HepG2 (cell line): ENCODE measurements around the gene MT1M. TPM values are rescaled to one million over a fixed set of nuclear protein-coding genes. Genes with fewer than 3 reads are reported as not detected.

ENCODE experiments used
- ATAC-seq: fragments of 200-7000 bp; cut with Tn5 transposase; 3 replicates; pipeline ENCODE4 v1.9.1; 2020; ENCODE audit warnings: mild to moderate bottlenecking, moderate library complexity
- BruUV-seq: library from RNA; stranded (reverse); fragments of 400-500 nt; replicated peaks from 2 replicates; lab custom pipeline; 2021; lab: Mats Ljungman, UMichigan
- CTCF ChIA-PET: fragments of 300-600 bp; formaldehyde crosslinking; extraction: SDS; loops from one replicate; lab custom pipeline; 2021; ENCODE audit warnings: low total read pairs, inconsistent platforms, low intra/inter-chr PET ratio; lab: Yijun Ruan, JAX
- POLR2A ChIA-PET: fragments of 350-600 bp; sonication (Branson Sonifier 250); formaldehyde crosslinking; loops from one replicate; lab custom pipeline; 2020; ENCODE audit warnings: antibody characterized with exemption, inconsistent platforms; lab: Yijun Ruan, JAX
- DNase-seq: peaks from one replicate; pipeline ENCODE4 v3.0.0-alpha.2; 2015; ENCODE audit warnings: low spot score
- FAIRE-seq: peaks from 3 replicates; lab custom pipeline; 2011; peaks lifted over from hg19 to GRCh38; lab: Jason Lieb, UNC
- H2AFZ ChIP-seq: one replicate; pipeline ENCODE4 v1.6.1; 2011; ENCODE audit warnings: low read length, inconsistent platforms
- H3K27ac ChIP-seq: fragments of 300-600 bp; 3 replicates; pipeline ENCODE4 v1.8.0; 2011; ENCODE audit warnings: mixed run types, mild to moderate bottlenecking, mixed read lengths, low read length, inconsistent platforms; ENCODE audit not compliant: insufficient read depth; ENCODE audit errors: extremely low read length
- H3K27me3 ChIP-seq, 2 experiments: fragments of 200-600 bp in 1 of 2; 2 replicates in 1 of 2; 3 replicates in 1 of 2; pipeline versions ENCODE4 v1.6.0 to v1.8.0; 2011; ENCODE audit warnings: low read length in 2 of 2, mild to moderate bottlenecking in 2 of 2, moderate library complexity in 2 of 2, inconsistent platforms in 1 of 2; ENCODE audit not compliant: insufficient read depth in 2 of 2, control insufficient read depth in 1 of 2
- H3K36me3 ChIP-seq, 2 experiments: fragments of 200-600 bp in 1 of 2; replicated peaks in 1 of 2; 2 replicates in 1 of 2; 3 replicates in 1 of 2; pipeline versions ENCODE4 v1.5.1 to v1.8.0; 2011; ENCODE audit warnings: low read length in 2 of 2, inconsistent platforms in 1 of 2; ENCODE audit not compliant: insufficient read depth in 2 of 2, control insufficient read depth in 1 of 2
- H3K4me1 ChIP-seq: 2 replicates; pipeline ENCODE4 v1.5.1; 2012; ENCODE audit warnings: low read length, inconsistent platforms; ENCODE audit not compliant: insufficient read depth
- H3K4me2 ChIP-seq: 2 replicates; pipeline ENCODE4 v1.6.0; 2011; ENCODE audit warnings: low read depth, low read length, inconsistent platforms
- H3K4me3 ChIP-seq, 3 experiments: fragments of 200-600 bp in 1 of 3; sonication (generic), shearing (Covaris generic) in 1 of 3; replicated peaks in 1 of 3; 2 replicates each; pipeline ENCODE4 v1.5.1; 2011 to 2016; ENCODE audit warnings: low read length in 3 of 3, inconsistent platforms in 2 of 3, low read depth in 2 of 3, mild to moderate bottlenecking in 2 of 3, control low read depth in 1 of 3, mixed read lengths in 1 of 3; ENCODE audit not compliant: insufficient read depth in 1 of 3
- H3K79me2 ChIP-seq: one replicate; pipeline ENCODE4 v1.6.1; 2011; ENCODE audit warnings: low read length, inconsistent platforms; ENCODE audit not compliant: insufficient read depth
- H3K9ac ChIP-seq: 2 replicates; pipeline ENCODE4 v1.6.0; 2011; ENCODE audit warnings: mild to moderate bottlenecking, low read depth, low read length, inconsistent platforms; ENCODE audit not compliant: insufficient read depth
- H3K9me3 ChIP-seq: 2 replicates; pipeline ENCODE4 v1.5.1; 2012; ENCODE audit warnings: mild to moderate bottlenecking, low read length
- H4K20me1 ChIP-seq: 2 replicates; pipeline ENCODE4 v1.6.0; 2011; ENCODE audit warnings: inconsistent platforms, mild to moderate bottlenecking, low read length, moderate library complexity; ENCODE audit not compliant: insufficient read depth
- JDP2 ChIP-seq: sonication (generic); formaldehyde crosslinking; IDR thresholded peaks from 2 replicates; pipeline ENCODE4 v1.8.1; 2022; ENCODE audit warnings: missing genetic modification reagents, borderline replicate concordance
- KDM2A ChIP-seq: sonication (generic); formaldehyde crosslinking; IDR thresholded peaks from 2 replicates; pipeline ENCODE4 v1.4.0; 2020; ENCODE audit warnings: low read depth, missing genetic modification reagents, borderline replicate concordance
- SP2 ChIP-seq: sonication (generic); formaldehyde crosslinking; IDR thresholded peaks from 2 replicates; pipeline ENCODE4 v1.5.1; 2020; ENCODE audit warnings: mild to moderate bottlenecking, missing genetic modification reagents
- SP5 ChIP-seq: IDR thresholded peaks from 2 replicates; pipeline ENCODE4 v1.6.1; 2016; ENCODE audit warnings: low read depth, borderline replicate concordance
- SRSF4 ChIP-seq: fragments of 200-400 bp; formaldehyde crosslinking; IDR thresholded peaks from one replicate; pipeline ENCODE4 v1.6.1; 2018; ENCODE audit warnings: mild to moderate bottlenecking, low read depth, low read length, moderate library complexity; ENCODE audit not compliant: poor library complexity, severe bottlenecking
- ZKSCAN5 ChIP-seq: sonication (generic); formaldehyde crosslinking; IDR thresholded peaks from 2 replicates; pipeline ENCODE4 v1.5.1; 2020; ENCODE audit warnings: mild to moderate bottlenecking, missing genetic modification reagents
- ZNF572 ChIP-seq: sonication (generic); formaldehyde crosslinking; IDR thresholded peaks from 2 replicates; pipeline ENCODE4 v1.5.1; 2020; ENCODE audit warnings: mild to moderate bottlenecking, missing genetic modification reagents
- WGBS: methylation state at CpG from one replicate; pipeline ENCODE4 v1.1.6; 2017; ENCODE audit warnings: low lambda C conversion rate; 5-methylcytosine and 5-hydroxymethylcytosine counted together
- in situ Hi-C: cut with HindIII; loops from 2 replicates; pipeline ENCODE4 v1.10.0; 2017; ENCODE audit warnings: low pct_unique_long_range_greater_than_20kb; ENCODE audit not compliant: extremely low pct_ligation_motif_present
- intact Hi-C: fragments of 100-400 bp; cut with micrococcal nuclease; formaldehyde crosslinking; loops from one replicate; pipeline ENCODE4 v1.10.0; 2022; ENCODE audit not compliant: unreplicated experiment
- polyA plus RNA-seq, 8 experiments: library from polyadenylated mRNA; depleted of rRNA in 3 of 8; stranded (reverse) in 7 of 8; unstranded in 1 of 8; fragments of >200 nt; fragmentation: Illumina TruSeq in 4 of 8; extraction: Trizol in 4 of 8; gene quantifications; 2 replicates each; pipeline versions ENCODE4 v1.2.1 to v1.2.3, GENCODE V29; 2011 to 2016; ENCODE audit warnings: low read depth in 4 of 8, missing spikeins in 1 of 8, mixed read lengths in 1 of 8; ENCODE audit not compliant: insufficient read depth in 1 of 8
- total RNA-seq, 5 experiments: library from RNA; depleted of rRNA; stranded (reverse); fragments of >200 nt; fragmentation: Illumina TruSeq; extraction: Trizol; gene quantifications; 2 replicates each; pipeline ENCODE4 v1.2.3, GENCODE V29; 2016; ENCODE audit warnings: low read depth in 1 of 5
- TF ChIP-seq, protein P1 (sequence below): sonication (generic); formaldehyde crosslinking; IDR thresholded peaks from 2 replicates; pipeline ENCODE4; 2020; ENCODE audit warnings: missing genetic modification reagents, mild to moderate bottlenecking, borderline replicate concordance
- TF ChIP-seq, protein P2 (sequence below): sonication (generic); formaldehyde crosslinking; IDR thresholded peaks from 2 replicates; pipeline ENCODE4 v1.4.0; 2020; ENCODE audit warnings: missing genetic modification reagents, borderline replicate concordance

Gene MT1M
- total and polyA plus RNA-seq, 2 of the 13 experiments (the other 11 are each of a cell fraction or from before 2014, with no cell fraction given): 4.6 TPM; not detected in 1

DNA sequence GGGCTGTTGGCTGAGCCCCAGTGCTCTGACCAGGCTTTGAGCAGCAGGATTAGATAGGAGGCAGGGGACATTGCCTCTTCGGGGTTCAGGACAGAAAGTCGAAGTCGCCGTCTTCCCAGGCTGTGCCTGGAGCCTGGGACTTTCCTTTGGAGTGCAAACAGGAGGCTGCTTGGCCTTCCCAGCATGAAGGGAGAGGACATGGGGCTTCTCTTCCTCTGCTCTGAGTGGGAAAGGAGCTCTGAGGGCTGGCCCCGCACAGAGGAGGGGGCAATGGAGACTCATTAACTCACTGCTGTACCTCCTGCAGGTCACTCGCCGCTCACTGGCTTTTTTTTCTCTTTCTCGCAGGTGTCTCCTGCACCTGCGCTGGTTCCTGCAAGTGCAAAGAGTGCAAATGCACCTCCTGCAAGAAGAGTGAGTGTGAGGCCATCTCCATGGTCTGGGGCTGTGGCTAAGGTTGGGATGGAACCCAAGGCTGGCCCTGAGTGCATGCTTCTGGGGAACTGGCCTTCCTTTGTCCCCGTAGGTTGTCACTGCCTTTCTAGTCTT is 25.9 kb downstream of the MT1M start (continued):
- no peak for TF ChIP-seq ZNF572 (CRISPR knock-in tag)
- TF ChIP-seq, protein P1, sequence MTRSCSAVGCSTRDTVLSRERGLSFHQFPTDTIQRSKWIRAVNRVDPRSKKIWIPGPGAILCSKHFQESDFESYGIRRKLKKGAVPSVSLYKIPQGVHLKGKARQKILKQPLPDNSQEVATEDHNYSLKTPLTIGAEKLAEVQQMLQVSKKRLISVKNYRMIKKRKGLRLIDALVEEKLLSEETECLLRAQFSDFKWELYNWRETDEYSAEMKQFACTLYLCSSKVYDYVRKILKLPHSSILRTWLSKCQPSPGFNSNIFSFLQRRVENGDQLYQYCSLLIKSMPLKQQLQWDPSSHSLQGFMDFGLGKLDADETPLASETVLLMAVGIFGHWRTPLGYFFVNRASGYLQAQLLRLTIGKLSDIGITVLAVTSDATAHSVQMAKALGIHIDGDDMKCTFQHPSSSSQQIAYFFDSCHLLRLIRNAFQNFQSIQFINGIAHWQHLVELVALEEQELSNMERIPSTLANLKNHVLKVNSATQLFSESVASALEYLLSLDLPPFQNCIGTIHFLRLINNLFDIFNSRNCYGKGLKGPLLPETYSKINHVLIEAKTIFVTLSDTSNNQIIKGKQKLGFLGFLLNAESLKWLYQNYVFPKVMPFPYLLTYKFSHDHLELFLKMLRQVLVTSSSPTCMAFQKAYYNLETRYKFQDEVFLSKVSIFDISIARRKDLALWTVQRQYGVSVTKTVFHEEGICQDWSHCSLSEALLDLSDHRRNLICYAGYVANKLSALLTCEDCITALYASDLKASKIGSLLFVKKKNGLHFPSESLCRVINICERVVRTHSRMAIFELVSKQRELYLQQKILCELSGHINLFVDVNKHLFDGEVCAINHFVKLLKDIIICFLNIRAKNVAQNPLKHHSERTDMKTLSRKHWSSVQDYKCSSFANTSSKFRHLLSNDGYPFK (CRISPR knock-in tag): no peak

DNA sequence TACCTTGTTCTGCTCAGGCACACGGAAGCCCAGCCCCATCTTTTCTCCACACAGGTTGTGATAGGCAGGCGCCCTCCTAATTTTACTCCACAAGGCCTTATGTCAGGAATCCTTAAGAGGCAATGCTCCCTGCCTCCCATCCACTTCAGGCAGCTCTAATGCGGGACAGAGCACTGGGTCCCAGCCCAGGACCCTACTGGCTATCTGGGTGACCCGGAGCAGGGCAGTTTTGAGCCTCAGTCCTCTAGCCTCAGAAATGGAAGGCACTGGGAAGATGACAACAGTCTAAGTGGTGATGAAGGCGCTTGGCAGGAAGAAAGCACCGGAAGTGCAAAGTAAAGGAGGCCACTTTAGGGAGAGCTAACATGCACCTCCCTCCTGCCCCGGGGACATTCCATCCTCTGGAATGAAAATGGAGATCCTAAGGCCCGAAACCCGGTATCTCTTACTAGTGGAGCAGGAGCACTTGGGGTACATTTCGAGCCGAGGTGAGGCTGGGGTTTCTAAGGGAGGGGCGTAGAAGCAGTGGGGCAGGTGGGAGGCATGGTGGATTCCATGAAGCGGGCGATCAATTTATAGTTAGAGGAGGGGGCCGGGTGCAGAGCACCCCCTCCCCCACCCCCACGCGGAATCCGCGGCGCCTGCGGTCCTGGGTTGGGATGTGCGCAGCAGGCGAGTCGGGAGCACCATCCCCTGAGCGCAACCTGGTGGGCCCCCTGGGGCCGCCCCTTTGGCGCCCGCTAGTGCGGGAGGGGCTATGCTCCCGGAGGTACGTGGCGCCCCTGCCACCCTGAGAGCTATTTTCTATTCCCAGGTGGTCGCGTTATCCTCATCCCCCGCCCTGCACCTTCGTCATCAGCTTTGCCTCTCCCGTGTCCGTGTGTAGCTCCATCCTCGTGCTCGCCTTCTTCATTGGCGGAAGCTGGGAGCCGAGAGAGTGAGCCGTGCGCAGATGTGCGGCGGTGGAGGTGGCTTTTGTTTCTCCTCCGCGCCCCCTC is 30.2 kb downstream of the MT1M start:
- Histone ChIP-seq H3K4me3 (no peak overlapping the region), H3K27ac (no peak overlapping the region), H3K9ac (no peak overlapping the region), H3K79me2 (no peaks in the 10 kb centered on the region), H3K9me3 (no peaks in the 10 kb centered on the region), H3K27me3 (no peaks in the 10 kb centered on the region; a peak in 1 of 5 replicates), H4K20me1 (no peaks in the 10 kb centered on the region), H3K36me3 (no peaks in the 10 kb centered on the region), H2AFZ (no peak overlapping the region), H3K4me1 (peaks cover 25% of the 10 kb centered on the region), H3K4me2 (no peak overlapping the region)
- ATAC-seq: no peak
- DNase-seq: no peak
- in situ Hi-C loops: no loop called here
- TF ChIP-seq ZKSCAN5 (CRISPR knock-in tag) (no peak), JDP2 (no peak), SP2 (CRISPR knock-in tag) (no peak), SP5 (CRISPR knock-in tag) (no peak), KDM2A (CRISPR knock-in tag) (no peak), SRSF4 (no peak)
- TF ChIP-seq, protein P2, sequence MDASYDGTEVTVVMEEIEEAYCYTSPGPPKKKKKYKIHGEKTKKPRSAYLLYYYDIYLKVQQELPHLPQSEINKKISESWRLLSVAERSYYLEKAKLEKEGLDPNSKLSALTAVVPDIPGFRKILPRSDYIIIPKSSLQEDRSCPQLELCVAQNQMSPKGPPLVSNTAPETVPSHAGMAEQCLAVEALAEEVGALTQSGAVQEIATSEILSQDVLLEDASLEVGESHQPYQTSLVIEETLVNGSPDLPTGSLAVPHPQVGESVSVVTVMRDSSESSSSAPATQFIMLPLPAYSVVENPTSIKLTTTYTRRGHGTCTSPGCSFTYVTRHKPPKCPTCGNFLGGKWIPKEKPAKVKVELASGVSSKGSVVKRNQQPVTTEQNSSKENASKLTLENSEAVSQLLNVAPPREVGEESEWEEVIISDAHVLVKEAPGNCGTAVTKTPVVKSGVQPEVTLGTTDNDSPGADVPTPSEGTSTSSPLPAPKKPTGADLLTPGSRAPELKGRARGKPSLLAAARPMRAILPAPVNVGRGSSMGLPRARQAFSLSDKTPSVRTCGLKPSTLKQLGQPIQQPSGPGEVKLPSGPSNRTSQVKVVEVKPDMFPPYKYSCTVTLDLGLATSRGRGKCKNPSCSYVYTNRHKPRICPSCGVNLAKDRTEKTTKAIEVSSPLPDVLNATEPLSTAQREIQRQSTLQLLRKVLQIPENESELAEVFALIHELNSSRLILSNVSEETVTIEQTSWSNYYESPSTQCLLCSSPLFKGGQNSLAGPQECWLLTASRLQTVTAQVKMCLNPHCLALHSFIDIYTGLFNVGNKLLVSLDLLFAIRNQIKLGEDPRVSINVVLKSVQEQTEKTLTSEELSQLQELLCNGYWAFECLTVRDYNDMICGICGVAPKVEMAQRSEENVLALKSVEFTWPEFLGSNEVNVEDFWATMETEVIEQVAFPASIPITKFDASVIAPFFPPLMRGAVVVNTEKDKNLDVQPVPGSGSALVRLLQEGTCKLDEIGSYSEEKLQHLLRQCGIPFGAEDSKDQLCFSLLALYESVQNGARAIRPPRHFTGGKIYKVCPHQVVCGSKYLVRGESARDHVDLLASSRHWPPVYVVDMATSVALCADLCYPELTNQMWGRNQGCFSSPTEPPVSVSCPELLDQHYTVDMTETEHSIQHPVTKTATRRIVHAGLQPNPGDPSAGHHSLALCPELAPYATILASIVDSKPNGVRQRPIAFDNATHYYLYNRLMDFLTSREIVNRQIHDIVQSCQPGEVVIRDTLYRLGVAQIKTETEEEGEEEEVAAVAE (CRISPR knock-in tag): no peak
- BruUV-seq: no TSS peak
- no peak for FAIRE-seq
- ChIA-PET POLR2A (interaction anchor here (0.9 kb wide), 1 partner anchor 56 kb away, joined by 3 read pairs; no protein-coding TSS in a partner anchor), CTCF (no interaction called here)
- intact Hi-C loops: no loop called here
- 76% methylated on average over 39 of the region's 48 CpGs for WGBS
